Liver (tissue), 9 donors: Measurements from ENCODE around the gene FUBP3. TPM values are rescaled to one million over a fixed set of nuclear protein-coding genes. Genes with fewer than 3 reads are reported as not detected.

Experiments
- DNase-seq: peaks from one replicate; pipeline ENCODE4 v3.0.0-alpha.2; 2017; ENCODE audit warnings: low spot score
- H3K27ac ChIP-seq, 2 donors: one replicate each; pipeline ENCODE4 v1.7.0; 2013; ENCODE audit warnings: inconsistent platforms in 2 of 2, low read length in 2 of 2, control low read depth in 1 of 2, low read depth in 1 of 2, mild to moderate bottlenecking in 1 of 2
- H3K27me3 ChIP-seq, 4 donors: one replicate each; pipeline versions ENCODE4 v1.6.1 to v1.7.0; 2013; ENCODE audit warnings: low read length in 3 of 4, inconsistent platforms in 1 of 4, mild to moderate bottlenecking in 1 of 4, moderate library complexity in 1 of 4; ENCODE audit not compliant: control insufficient read depth in 4 of 4, insufficient read depth in 4 of 4
- H3K36me3 ChIP-seq, 4 donors: one replicate each; pipeline versions ENCODE4 v1.6.1 to v1.7.0; 2013; ENCODE audit warnings: low read length in 3 of 4, mild to moderate bottlenecking in 3 of 4, low read depth in 1 of 4, moderate library complexity in 1 of 4; ENCODE audit not compliant: control insufficient read depth in 4 of 4, insufficient read depth in 3 of 4
- H3K4me1 ChIP-seq, 4 donors: one replicate each; pipeline versions ENCODE4 v1.6.1 to v1.7.0; 2013; ENCODE audit warnings: low read length in 3 of 4, mild to moderate bottlenecking in 3 of 4, moderate library complexity in 1 of 4; ENCODE audit not compliant: control insufficient read depth in 4 of 4, insufficient read depth in 4 of 4
- H3K4me3 ChIP-seq, 3 donors: one replicate each; pipeline versions ENCODE4 v1.6.1 to v1.7.0; 2013; ENCODE audit warnings: low read length in 3 of 3, control low read depth in 1 of 3, low read depth in 1 of 3, mild to moderate bottlenecking in 1 of 3
- H3K9ac ChIP-seq, 2 donors: one replicate each; pipeline ENCODE4 v1.7.0; 2013; ENCODE audit warnings: low read length in 2 of 2, mild to moderate bottlenecking in 2 of 2, moderate library complexity in 2 of 2, control low read depth in 1 of 2, low read depth in 1 of 2
- H3K9me3 ChIP-seq, 4 donors: one replicate each; pipeline versions ENCODE4 v1.6.1 to v1.7.0; 2013; ENCODE audit warnings: low read length in 3 of 4; ENCODE audit not compliant: control insufficient read depth in 4 of 4
- ATF3 ChIP-seq: IDR thresholded peaks from 2 replicates; pipeline ENCODE4 v1.6.1; 2016; ENCODE audit warnings: antibody characterized with exemption
- CTCF ChIP-seq: fragments of 150-350 bp; IDR thresholded peaks from 2 replicates; pipeline ENCODE4 v1.5.1; 2017; ENCODE audit warnings: improper control_type of control experiment, low read depth, low read length; ENCODE audit not compliant: missing input control
- EGR1 ChIP-seq, 2 donors: IDR thresholded peaks; 2 replicates each; pipeline ENCODE4 v1.6.1; 2016 to 2018; ENCODE audit warnings: antibody characterized with exemption in 2 of 2, low read depth in 2 of 2
- FOXA1 ChIP-seq: IDR thresholded peaks from 2 replicates; pipeline ENCODE4 v1.6.1; 2016; ENCODE audit warnings: antibody characterized with exemption
- GABPA ChIP-seq, 2 donors: IDR thresholded peaks in 1 of 2; conservative IDR thresholded peaks in 1 of 2; 2 replicates each; pipeline ENCODE4 v1.6.1; 2016; ENCODE audit warnings: antibody characterized with exemption in 2 of 2, mild to moderate bottlenecking in 1 of 2, moderate library complexity in 1 of 2
- HNF4A ChIP-seq, 2 donors: conservative IDR thresholded peaks; 2 replicates each; pipeline ENCODE4 v1.6.1; 2016; ENCODE audit warnings: antibody characterized with exemption in 2 of 2, mild to moderate bottlenecking in 2 of 2
- HNF4G ChIP-seq: IDR thresholded peaks from 2 replicates; pipeline ENCODE4 v1.6.1; 2016; ENCODE audit warnings: antibody characterized with exemption
- MAX ChIP-seq: IDR thresholded peaks from 2 replicates; pipeline ENCODE4 v1.6.1; 2016; ENCODE audit warnings: antibody characterized with exemption
- NR2F2 ChIP-seq: IDR thresholded peaks from 2 replicates; pipeline ENCODE4 v1.6.1; 2016; ENCODE audit warnings: antibody characterized with exemption
- RAD21 ChIP-seq, 2 donors: IDR thresholded peaks; 2 replicates each; pipeline ENCODE4 v1.6.1; 2016; ENCODE audit warnings: antibody characterized with exemption in 2 of 2, mild to moderate bottlenecking in 2 of 2
- REST ChIP-seq: IDR thresholded peaks from 2 replicates; pipeline ENCODE4 v1.6.1; 2016; ENCODE audit warnings: antibody characterized with exemption, mild to moderate bottlenecking
- RXRA ChIP-seq, 2 donors: IDR thresholded peaks; 2 replicates each; pipeline ENCODE4 v1.6.1; 2017 to 2018; ENCODE audit warnings: antibody characterized with exemption in 2 of 2, mild to moderate bottlenecking in 1 of 2
- SP1 ChIP-seq: IDR thresholded peaks from 2 replicates; pipeline ENCODE4 v1.6.1; 2018; ENCODE audit warnings: antibody characterized with exemption, mild to moderate bottlenecking
- TAF1 ChIP-seq: conservative IDR thresholded peaks from 2 replicates; pipeline ENCODE4 v1.6.1; 2016; ENCODE audit warnings: antibody characterized with exemption, mild to moderate bottlenecking
- YY1 ChIP-seq: IDR thresholded peaks from 2 replicates; pipeline ENCODE4 v1.6.1; 2016; ENCODE audit warnings: antibody characterized with exemption, mild to moderate bottlenecking
- ZBTB33 ChIP-seq: IDR thresholded peaks from 2 replicates; pipeline ENCODE4 v1.6.1; 2016; ENCODE audit warnings: antibody characterized with exemption
- WGBS: extraction: QIAGEN DNeasy Blood & Tissue Kit; methylation state at CpG from one replicate; pipeline ENCODE4 v1.1.7; 2013; 5-methylcytosine and 5-hydroxymethylcytosine counted together
- polyA plus RNA-seq, 2 donors: library from polyadenylated mRNA; stranded (reverse) in 1 of 2; unstranded in 1 of 2; fragments of 200-250 nt in 1 of 2; fragments of >200 nt in 1 of 2; fragmentation: Nextera tagmentation in 1 of 2; extraction: Ambion mirVana in 1 of 2; gene quantifications; one replicate each; pipeline versions ENCODE4 v1.2.1 to v1.2.3, GENCODE V29; 2013 to 2015
- total RNA-seq, 2 donors: library from RNA; depleted of rRNA; stranded (reverse); fragments of >200 nt; gene quantifications; one replicate each; pipeline ENCODE4 v1.2.3, GENCODE V29; 2014
- donor health status: healthy.
- donor health status: healthy.
- donor health status: healthy.
- donor health status: healthy.
- donor health status: healthy.

Gene FUBP3
- total and polyA plus RNA-seq, 4 donors, result 16.1 to 39.0 (median 24.8) TPM

GRCh38 chr9:130590305-130590704 lies 10.9 kb downstream of the FUBP3 start:
- H3K27me3 ChIP-seq, result no peaks in the 10 kb centered on the region
- no peak for DNase-seq
- H3K4me1 ChIP-seq, result peaks cover 5 to 42% (median 27%) of the 10 kb centered on the region in 4 donors
- TF ChIP-seq ZBTB33 (no peak), GABPA (IDR thresholded peaks at IDR 0.05 in 1 of 2, conservative IDR thresholded peaks at IDR 0.05 in 1 of 2) (no peak), MAX (no peak), YY1 (no peak), FOXA1 (no peak), HNF4A (conservative IDR thresholded peaks at IDR 0.05) (no peak), HNF4G (no peak), RAD21 (IDR thresholded peaks at IDR 0.05) (no peak), EGR1 (IDR thresholded peaks at IDR 0.05; ENCODE audit: low read depth in 2 of 2) (no peak), RXRA (IDR thresholded peaks at IDR 0.05) (no peak), CTCF (no peak), TAF1 (no peak)
- H3K27ac ChIP-seq, result no peak overlapping the region
- H3K36me3 ChIP-seq, result peaks cover 0 to 3% (median 2%) of the 10 kb centered on the region in 4 donors
- no peaks in the 10 kb centered on the region for H3K9me3 ChIP-seq
- 82% methylated on average over 3 of the region's 3 CpGs for WGBS
- no peak overlapping the region for H3K9ac ChIP-seq
- no peak overlapping the region for H3K4me3 ChIP-seq

GRCh38 chr9:130593020-130593419 lies 13.6 kb downstream of the FUBP3 start:
- no peak for TF ChIP-seq ZBTB33
- no peak for TF ChIP-seq YY1
- TF ChIP-seq EGR1 (IDR thresholded peaks at IDR 0.05; ENCODE audit: low read depth in 2 of 2), result no peak
- no peak for TF ChIP-seq REST
- no peak for TF ChIP-seq SP1
- no peak for TF ChIP-seq NR2F2
- no peak for TF ChIP-seq HNF4G
- peak in 1 of 2 donors; percentile 13 for TF ChIP-seq RAD21 (IDR thresholded peaks at IDR 0.05)
- no peak for TF ChIP-seq ATF3
- peak; percentile 33 to 48 for TF ChIP-seq RXRA (IDR thresholded peaks at IDR 0.05)
- TF ChIP-seq MAX, result peak; percentile 27
- TF ChIP-seq CTCF, result no peak
- no peak for TF ChIP-seq FOXA1
- TF ChIP-seq HNF4A (conservative IDR thresholded peaks at IDR 0.05), result no peak
- no peak for DNase-seq
- Histone ChIP-seq H3K9me3 (no peaks in the 10 kb centered on the region), H3K4me1 (peaks cover 7 to 68% (median 48%) of the 10 kb centered on the region in 4 donors), H3K36me3 (peaks cover 0 to 5% (median under 1%) of the 10 kb centered on the region in 4 donors), H3K27me3 (no peaks in the 10 kb centered on the region), H3K9ac (no peak overlapping the region), H3K4me3 (no peak overlapping the region), H3K27ac (peak overlapping the region; percentile 23 to 39)
- 34% methylated on average over 2 of the region's 2 CpGs for WGBS
